HFF-Myc (cell line): ENCODE data around the gene THYN1.
"Not testable (repeated sequence)": the region's sequence is repeated elsewhere in the genome, so short reads cannot be mapped to it uniquely, and the experiment has no call there.

Experiments used
- DNase-seq: peaks from one replicate; pipeline ENCODE4 v3.0.0-alpha.2; 2011; ENCODE audit warnings: low read depth; ENCODE audit errors: extremely low read depth
- H3K4me3 ChIP-seq: replicated peaks from 2 replicates; pipeline ENCODE4 v1.5.1; 2011; ENCODE audit warnings: low read depth, mild to moderate bottlenecking, control low read depth, low read length
- CTCF ChIP-seq: IDR thresholded peaks from 2 replicates; pipeline ENCODE4 v1.5.1; 2012; ENCODE audit warnings: mild to moderate bottlenecking, low read depth, low read length, control low read depth; ENCODE audit errors: missing control alignments

Gene THYN1

GRCh38 chr11:134257101-134257500 is 3.9 kb upstream of the THYN1 start:
- no peak overlapping the region for H3K4me3 ChIP-seq
- TF ChIP-seq CTCF, result no peak
- DNase-seq, result no peak

GRCh38 chr11:134255184-134255561 is 2.0 kb upstream of the THYN1 start:
- not testable (repeated sequence) for DNase-seq, H3K4me3 ChIP-seq

- no peak for DNase-seq
- no peak for TF ChIP-seq CTCF
- peak overlapping the region; percentile 62 for H3K4me3 ChIP-seq
Observed at GRCh38 chr11:134254433-134255183, 1.5 kb upstream of the THYN1 start.

- H3K4me3 ChIP-seq, result peak overlapping the region; percentile 62
- no peak for TF ChIP-seq CTCF
- no peak for DNase-seq
Observed at GRCh38 chr11:134252346-134253187, 585 bp downstream of the THYN1 start.

GRCh38 chr11:134250675-134251074 is 2.5 kb downstream of the THYN1 start:
- TF ChIP-seq CTCF, result no peak
- DNase-seq, result no peak
- H3K4me3 ChIP-seq, result no peak overlapping the region

- DNase-seq, result no peak
- H3K4me3 ChIP-seq, result no peak overlapping the region
- no peak for TF ChIP-seq CTCF
Observed at GRCh38 chr11:134250246-134250645, 2.9 kb downstream of the THYN1 start.

GRCh38 chr11:134248910-134249480 is 4.2 kb downstream of the THYN1 start:
- no peak overlapping the region for H3K4me3 ChIP-seq
- no peak for DNase-seq
- no peak for TF ChIP-seq CTCF
